Measurements from ENCODE around the gene LDLRAD4. TPM values are rescaled to one million over a fixed set of nuclear protein-coding genes. Genes with fewer than 3 reads are reported as not detected.

Gene LDLRAD4
- polyA plus RNA-seq, 1 of the 3 experiments (the other 2 are of a cell fraction), result 0.16 TPM

DNA sequence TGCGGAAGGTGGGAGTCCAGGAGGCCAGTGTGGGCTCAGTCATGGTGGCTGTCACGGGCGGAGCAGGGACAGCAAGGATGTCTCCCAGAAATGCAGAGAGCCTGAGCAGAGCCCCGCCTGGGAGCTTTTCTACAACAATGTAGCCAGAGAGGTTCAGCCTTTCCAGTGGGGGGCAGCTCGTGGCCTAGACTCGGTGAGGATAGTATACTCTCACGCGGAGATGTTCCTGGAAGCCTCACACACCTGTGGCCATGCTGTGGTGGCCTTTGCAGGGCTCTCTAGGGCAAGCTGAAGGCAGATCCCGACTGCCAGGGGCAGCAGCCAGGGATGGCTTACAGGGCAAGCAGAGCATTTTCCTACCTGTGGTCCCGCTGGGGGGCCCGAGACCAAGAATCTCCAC, 244.1 kb downstream of the LDLRAD4 start:
- H3K9ac ChIP-seq, result no peak overlapping the region
- no peaks in the 10 kb centered on the region for H3K79me2 ChIP-seq (ENCODE audit: insufficient read depth)
- H3K9me2 ChIP-seq, result no peaks in the 10 kb centered on the region
- POLR2A ChIA-PET, result no interaction called here
- no peak overlapping the region for H2AFZ ChIP-seq (ENCODE audit: low read depth)
- TF ChIP-seq, protein P1, sequence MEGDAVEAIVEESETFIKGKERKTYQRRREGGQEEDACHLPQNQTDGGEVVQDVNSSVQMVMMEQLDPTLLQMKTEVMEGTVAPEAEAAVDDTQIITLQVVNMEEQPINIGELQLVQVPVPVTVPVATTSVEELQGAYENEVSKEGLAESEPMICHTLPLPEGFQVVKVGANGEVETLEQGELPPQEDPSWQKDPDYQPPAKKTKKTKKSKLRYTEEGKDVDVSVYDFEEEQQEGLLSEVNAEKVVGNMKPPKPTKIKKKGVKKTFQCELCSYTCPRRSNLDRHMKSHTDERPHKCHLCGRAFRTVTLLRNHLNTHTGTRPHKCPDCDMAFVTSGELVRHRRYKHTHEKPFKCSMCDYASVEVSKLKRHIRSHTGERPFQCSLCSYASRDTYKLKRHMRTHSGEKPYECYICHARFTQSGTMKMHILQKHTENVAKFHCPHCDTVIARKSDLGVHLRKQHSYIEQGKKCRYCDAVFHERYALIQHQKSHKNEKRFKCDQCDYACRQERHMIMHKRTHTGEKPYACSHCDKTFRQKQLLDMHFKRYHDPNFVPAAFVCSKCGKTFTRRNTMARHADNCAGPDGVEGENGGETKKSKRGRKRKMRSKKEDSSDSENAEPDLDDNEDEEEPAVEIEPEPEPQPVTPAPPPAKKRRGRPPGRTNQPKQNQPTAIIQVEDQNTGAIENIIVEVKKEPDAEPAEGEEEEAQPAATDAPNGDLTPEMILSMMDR (IDR thresholded peaks at IDR 0.05), result no peak
- no peak for TF ChIP-seq USF1 (IDR thresholded peaks at IDR 0.05; ENCODE audit: borderline replicate concordance, low read depth)
- TF ChIP-seq NFIC (IDR thresholded peaks at IDR 0.05; ENCODE audit: borderline replicate concordance), result no peak
- no peak for TF ChIP-seq YY1 (IDR thresholded peaks at IDR 0.05; ENCODE audit: low read depth)
- TF ChIP-seq FOXM1 (IDR thresholded peaks at IDR 0.05; ENCODE audit: low read depth), result no peak
- TF ChIP-seq ELF1 (IDR thresholded peaks at IDR 0.05), result no peak
- TF ChIP-seq JUND (IDR thresholded peaks at IDR 0.05), result no peak
- no peak for TF ChIP-seq EP300 (IDR thresholded peaks at IDR 0.05; ENCODE audit: borderline replicate concordance in 1 of 2, low read depth in 1 of 2, low read length in 1 of 2)
- TF ChIP-seq, protein P2, sequence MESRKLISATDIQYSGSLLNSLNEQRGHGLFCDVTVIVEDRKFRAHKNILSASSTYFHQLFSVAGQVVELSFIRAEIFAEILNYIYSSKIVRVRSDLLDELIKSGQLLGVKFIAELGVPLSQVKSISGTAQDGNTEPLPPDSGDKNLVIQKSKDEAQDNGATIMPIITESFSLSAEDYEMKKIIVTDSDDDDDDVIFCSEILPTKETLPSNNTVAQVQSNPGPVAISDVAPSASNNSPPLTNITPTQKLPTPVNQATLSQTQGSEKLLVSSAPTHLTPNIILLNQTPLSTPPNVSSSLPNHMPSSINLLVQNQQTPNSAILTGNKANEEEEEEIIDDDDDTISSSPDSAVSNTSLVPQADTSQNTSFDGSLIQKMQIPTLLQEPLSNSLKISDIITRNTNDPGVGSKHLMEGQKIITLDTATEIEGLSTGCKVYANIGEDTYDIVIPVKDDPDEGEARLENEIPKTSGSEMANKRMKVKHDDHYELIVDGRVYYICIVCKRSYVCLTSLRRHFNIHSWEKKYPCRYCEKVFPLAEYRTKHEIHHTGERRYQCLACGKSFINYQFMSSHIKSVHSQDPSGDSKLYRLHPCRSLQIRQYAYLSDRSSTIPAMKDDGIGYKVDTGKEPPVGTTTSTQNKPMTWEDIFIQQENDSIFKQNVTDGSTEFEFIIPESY (IDR thresholded peaks at IDR 0.05; ENCODE audit: borderline replicate concordance, low read depth), result no peak
- TF ChIP-seq SIN3A (IDR thresholded peaks at IDR 0.05; ENCODE audit: borderline replicate concordance, low read depth, low read length), result no peak
- no peak for TF ChIP-seq RAD21 (IDR thresholded peaks at IDR 0.05; ENCODE audit: low read length)
- no peak for TF ChIP-seq GATA2 (CRISPR knock-in tag; IDR thresholded peaks at IDR 0.05)
- no peak for TF ChIP-seq SMC3 (IDR thresholded peaks at IDR 0.05; ENCODE audit: low read depth, low read length)
- TF ChIP-seq, protein P3, sequence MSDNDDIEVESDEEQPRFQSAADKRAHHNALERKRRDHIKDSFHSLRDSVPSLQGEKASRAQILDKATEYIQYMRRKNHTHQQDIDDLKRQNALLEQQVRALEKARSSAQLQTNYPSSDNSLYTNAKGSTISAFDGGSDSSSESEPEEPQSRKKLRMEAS (IDR thresholded peaks at IDR 0.05; ENCODE audit: low read depth), result no peak
- TF ChIP-seq, protein P4, sequence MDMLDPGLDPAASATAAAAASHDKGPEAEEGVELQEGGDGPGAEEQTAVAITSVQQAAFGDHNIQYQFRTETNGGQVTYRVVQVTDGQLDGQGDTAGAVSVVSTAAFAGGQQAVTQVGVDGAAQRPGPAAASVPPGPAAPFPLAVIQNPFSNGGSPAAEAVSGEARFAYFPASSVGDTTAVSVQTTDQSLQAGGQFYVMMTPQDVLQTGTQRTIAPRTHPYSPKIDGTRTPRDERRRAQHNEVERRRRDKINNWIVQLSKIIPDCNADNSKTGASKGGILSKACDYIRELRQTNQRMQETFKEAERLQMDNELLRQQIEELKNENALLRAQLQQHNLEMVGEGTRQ (IDR thresholded peaks at IDR 0.05; ENCODE audit: borderline replicate concordance, low read depth, low read length), result no peak
- no peak for DNase-seq
- CTCF ChIA-PET, result no interaction called here
- 76% methylated on average over 5 of the region's 11 CpGs for WGBS (ENCODE audit: low lambda C conversion rate)
- H3K36me3 ChIP-seq (replicated peaks in 1 of 2; ENCODE audit: control insufficient read depth in 1 of 2, insufficient read depth in 2 of 2, low read length in 1 of 2), result no peaks in the 10 kb centered on the region
- peaks cover 3 to 10% of the 10 kb centered on the region in 2 experiments; a peak in 2 of 4 replicates for H3K4me1 ChIP-seq (ENCODE audit: control insufficient read depth in 1 of 2, insufficient read depth in 2 of 2, low read depth in 1 of 2, low read length in 1 of 2)
- no peaks in the 10 kb centered on the region for H3F3A ChIP-seq (replicated peaks; ENCODE audit: insufficient read depth)
- H4K20me1 ChIP-seq (ENCODE audit: insufficient read depth), result no peaks in the 10 kb centered on the region
- H3K27ac ChIP-seq (ENCODE audit: low read depth in 2 of 2, low read length in 1 of 2), result no peak overlapping the region
- H3K9me3 ChIP-seq, result no peaks in the 10 kb centered on the region
- H3K27me3 ChIP-seq (ENCODE audit: insufficient read depth), result no peaks in the 10 kb centered on the region
- no peak overlapping the region for H3K4me3 ChIP-seq (ENCODE audit: low read depth in 2 of 2, low read length in 1 of 2)
- no peak overlapping the region for H3K4me2 ChIP-seq

All from SK-N-SH (cell line).